Mesenchymal stem cell (in vitro differentiated cells and primary cell): ENCODE results near the gene LATS2. TPM values are rescaled to one million over a fixed set of nuclear protein-coding genes. Genes with fewer than 3 reads are reported as not detected.

Source experiments
- DNase-seq: peaks from one replicate; pipeline ENCODE4 v3.0.0-alpha.2; 2013
- H2AFZ ChIP-seq: one replicate; pipeline ENCODE4 v1.6.1; 2013; ENCODE audit warnings: low read depth, mild to moderate bottlenecking, control low read depth, inconsistent platforms, low read length, moderate library complexity
- H2AK5ac ChIP-seq: 2 replicates; pipeline ENCODE4 v1.6.1; 2013; ENCODE audit warnings: low read length, moderate library complexity, mild to moderate bottlenecking, inconsistent platforms; ENCODE audit not compliant: severe bottlenecking
- H2BK120ac ChIP-seq: one replicate; pipeline ENCODE4 v1.6.1; 2013; ENCODE audit warnings: low read depth, mild to moderate bottlenecking, inconsistent platforms, low read length, moderate library complexity
- H2BK12ac ChIP-seq, 2 experiments: one replicate each; pipeline ENCODE4 v1.6.1; 2013; ENCODE audit warnings: inconsistent platforms in 2 of 2, low read length in 2 of 2, mild to moderate bottlenecking in 2 of 2, moderate library complexity in 2 of 2, control low read depth in 1 of 2
- H2BK15ac ChIP-seq: one replicate; pipeline ENCODE4 v1.6.1; 2013; ENCODE audit warnings: mild to moderate bottlenecking, low read depth, inconsistent platforms; ENCODE audit not compliant: poor library complexity, severe bottlenecking
- H2BK5ac ChIP-seq: 2 replicates; pipeline ENCODE4 v1.6.1; 2013; ENCODE audit warnings: low read depth, mild to moderate bottlenecking, low read length, control low read depth, inconsistent platforms; ENCODE audit not compliant: poor library complexity, severe bottlenecking
- H3K14ac ChIP-seq, 2 experiments: one replicate each; pipeline ENCODE4 v1.6.1; 2013; ENCODE audit warnings: inconsistent platforms in 2 of 2, low read length in 2 of 2, control low read depth in 1 of 2, mild to moderate bottlenecking in 1 of 2, moderate library complexity in 1 of 2
- H3K18ac ChIP-seq, 2 experiments: one replicate each; pipeline ENCODE4 v1.6.1; 2013; ENCODE audit warnings: inconsistent platforms in 2 of 2, low read length in 2 of 2, control low read depth in 1 of 2, low read depth in 1 of 2, mild to moderate bottlenecking in 1 of 2
- H3K23ac ChIP-seq, 2 experiments: one replicate each; pipeline ENCODE4 v1.6.1; 2013; ENCODE audit warnings: inconsistent platforms in 2 of 2, low read length in 2 of 2, mild to moderate bottlenecking in 2 of 2, moderate library complexity in 2 of 2, control low read depth in 1 of 2
- H3K27ac ChIP-seq: 2 replicates; pipeline ENCODE4 v1.5.1; 2013; ENCODE audit warnings: mild to moderate bottlenecking, moderate library complexity, low read length, control low read depth, inconsistent platforms; ENCODE audit not compliant: poor library complexity, severe bottlenecking
- H3K27me3 ChIP-seq, 2 experiments: 2 replicates each; pipeline versions ENCODE4 v1.6.1 to v1.7.0; 2013; ENCODE audit warnings: low read length in 2 of 2, mild to moderate bottlenecking in 2 of 2, moderate library complexity in 2 of 2, control low read depth in 1 of 2, inconsistent platforms in 1 of 2; ENCODE audit not compliant: control insufficient read depth in 1 of 2, insufficient read depth in 1 of 2
- H3K36me3 ChIP-seq, 2 experiments: 2 replicates each; pipeline versions ENCODE4 v1.6.1 to v1.7.0; 2013; ENCODE audit warnings: low read length in 2 of 2, control low read depth in 1 of 2, inconsistent platforms in 1 of 2, low read depth in 1 of 2, mild to moderate bottlenecking in 1 of 2; ENCODE audit not compliant: insufficient read depth in 2 of 2, control insufficient read depth in 1 of 2
- H3K4ac ChIP-seq, 2 experiments: one replicate each; pipeline ENCODE4 v1.6.1; 2013; ENCODE audit warnings: inconsistent platforms in 2 of 2, low read length in 2 of 2, mild to moderate bottlenecking in 2 of 2, moderate library complexity in 2 of 2, control low read depth in 1 of 2, low read depth in 1 of 2
- H3K4me1 ChIP-seq: 2 replicates; pipeline ENCODE4 v1.6.1; 2013; ENCODE audit warnings: low read depth, low read length, control low read depth; ENCODE audit not compliant: control insufficient read depth, insufficient read depth
- H3K4me2 ChIP-seq: 2 replicates; pipeline ENCODE4 v1.6.1; 2013; ENCODE audit warnings: low read length, mild to moderate bottlenecking, inconsistent platforms; ENCODE audit not compliant: poor library complexity, severe bottlenecking
- H3K4me3 ChIP-seq, 2 experiments: 2 replicates each; pipeline versions ENCODE4 v1.5.1 to v1.7.0; 2013; ENCODE audit warnings: low read length in 2 of 2, mild to moderate bottlenecking in 2 of 2, control low read depth in 1 of 2, low read depth in 1 of 2; ENCODE audit not compliant: insufficient read depth in 1 of 2
- H3K79me1 ChIP-seq: replicated peaks from 2 replicates; pipeline ENCODE4 v1.6.1; 2013; ENCODE audit warnings: mild to moderate bottlenecking, control low read depth, low read length, inconsistent platforms; ENCODE audit not compliant: poor library complexity, severe bottlenecking
- H3K9ac ChIP-seq: 2 replicates; pipeline ENCODE4 v1.7.0; 2013; ENCODE audit warnings: mild to moderate bottlenecking, low read length, moderate library complexity
- H3K9me3 ChIP-seq: 2 replicates; pipeline ENCODE4 v1.7.0; 2013; ENCODE audit warnings: mild to moderate bottlenecking, low read length; ENCODE audit not compliant: control insufficient read depth
- H4K8ac ChIP-seq: one replicate; pipeline ENCODE4 v1.6.1; 2013; ENCODE audit warnings: inconsistent platforms, mild to moderate bottlenecking, low read length, moderate library complexity
- H4K91ac ChIP-seq: one replicate; pipeline ENCODE4 v1.6.1; 2013; ENCODE audit warnings: mild to moderate bottlenecking, low read length, inconsistent platforms
- WGBS: methylation state at CpG from one replicate; pipeline ENCODE4 v1.1.7; 2013; ENCODE audit warnings: mixed read lengths; 5-methylcytosine and 5-hydroxymethylcytosine counted together
- small RNA-seq: library from polyadenylated mRNA; stranded (forward); fragments of <200 nt; extraction: miRNeasy Mini kit (QIAGEN cat#:217004); gene quantifications from one replicate; pipeline ENCODE3, GENCODE V24; 2013; ENCODE audit warnings: low read depth

The LATS2 gene

DNA sequence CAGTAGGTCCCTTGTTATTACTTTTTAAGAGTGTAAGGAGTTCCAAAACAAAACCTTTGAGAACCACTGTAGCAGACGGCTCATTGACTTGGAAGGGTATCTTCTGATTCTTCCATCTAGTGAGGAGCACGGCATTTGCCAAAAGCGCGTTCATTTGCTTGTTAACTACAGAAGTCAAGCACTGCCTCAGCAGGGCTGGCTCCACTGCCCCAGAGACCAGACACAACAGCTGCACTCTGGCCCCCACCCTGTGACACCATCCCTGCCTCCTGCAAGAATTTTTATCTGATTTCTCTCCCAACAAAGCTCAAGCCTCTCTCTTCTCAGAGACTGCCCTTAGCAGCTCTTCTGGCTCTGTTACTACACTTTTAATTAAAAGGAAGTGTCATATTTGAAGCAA, 138.1 kb downstream of the LATS2 start:
- H2AFZ ChIP-seq = no peak overlapping the region
- H2AK5ac ChIP-seq = no peak overlapping the region
- H2BK15ac ChIP-seq = no peak overlapping the region
- no peak overlapping the region for H3K23ac ChIP-seq
- no peak overlapping the region for H4K8ac ChIP-seq
- H3K36me3 ChIP-seq = no peaks in the 10 kb centered on the region
- no peak overlapping the region for H3K4me3 ChIP-seq
- H3K79me1 ChIP-seq = no peaks in the 10 kb centered on the region
- no peak overlapping the region for H3K27ac ChIP-seq
- no peaks in the 10 kb centered on the region for H3K9me3 ChIP-seq
- H3K14ac ChIP-seq = no peak overlapping the region
- H2BK120ac ChIP-seq = no peak overlapping the region
- no peak overlapping the region for H2BK5ac ChIP-seq
- WGBS = 97% methylated on average over 4 of the region's 4 CpGs
- no peak overlapping the region for H2BK12ac ChIP-seq
- no peak overlapping the region for H4K91ac ChIP-seq
- no peaks in the 10 kb centered on the region for H3K4me1 ChIP-seq
- peaks cover 2 to 9% of the 10 kb centered on the region in 2 experiments for H3K27me3 ChIP-seq
- no peak for DNase-seq
- no peak overlapping the region for H3K4ac ChIP-seq
- H3K9ac ChIP-seq = peak overlapping the region; percentile 18
- no peak overlapping the region for H3K18ac ChIP-seq
- no peak overlapping the region for H3K4me2 ChIP-seq

Small RNA genes lying within 50 kb of the gene (small RNA-seq; reads per million reads assigned to genes)
- gene PPIAP27 = not detected
- not detected for gene RNU4-9P
